H1 (cell line): ENCODE results near the gene ADCY5. TPM values are rescaled to one million over a fixed set of nuclear protein-coding genes. Genes with fewer than 3 reads are reported as not detected.

Experiments
- BACH1 ChIP-seq: IDR thresholded peaks from 2 replicates; pipeline ENCODE4 v1.6.1; 2012; ENCODE audit warnings: low read length, improper control_type of control experiment
- CEBPB ChIP-seq: IDR thresholded peaks from 2 replicates; pipeline ENCODE4 v1.6.1; 2012; ENCODE audit warnings: low read depth, low read length
- CHD7 ChIP-seq: fragments of 300-600 bp; sonication (generic); IDR thresholded peaks from 2 replicates; pipeline ENCODE4 v1.7.1; 2012; ENCODE audit warnings: low read length, moderate library complexity, mild to moderate bottlenecking, inconsistent platforms; ENCODE audit not compliant: insufficient replicate concordance
- EZH2 ChIP-seq: fragments of 200-600 bp; sonication (generic); IDR thresholded peaks from 2 replicates; pipeline ENCODE4 v1.7.1; 2012; ENCODE audit warnings: low read depth, mild to moderate bottlenecking, moderate library complexity, low read length, inconsistent platforms; ENCODE audit not compliant: severe bottlenecking
- GABPA ChIP-seq: IDR thresholded peaks from 2 replicates; pipeline ENCODE4 v1.6.1; 2011; ENCODE audit warnings: mild to moderate bottlenecking, low read length, moderate library complexity, borderline replicate concordance; ENCODE audit not compliant: insufficient read depth
- KDM1A ChIP-seq: fragments of 200-600, 300-600 bp; sonication (generic); IDR thresholded peaks from 2 replicates; pipeline ENCODE4 v1.7.1; 2016; ENCODE audit warnings: mild to moderate bottlenecking, low read length, borderline replicate concordance
- SIN3A ChIP-seq, 2 experiments: IDR thresholded peaks in 1 of 2; conservative IDR thresholded peaks in 1 of 2; 2 replicates each; pipeline ENCODE4 v1.6.1; 2011 to 2012; ENCODE audit warnings: low read length in 2 of 2, improper control_type of control experiment in 1 of 2, low read depth in 1 of 2, mild to moderate bottlenecking in 1 of 2
- SIRT6 ChIP-seq: IDR thresholded peaks from one replicate; pipeline ENCODE4 v1.7.1; 2012; ENCODE audit warnings: low read length, inconsistent platforms
- SP2 ChIP-seq: IDR thresholded peaks from 2 replicates; pipeline ENCODE4 v1.6.1; 2012; ENCODE audit warnings: mild to moderate bottlenecking, low read length, inconsistent platforms
- TAF1 ChIP-seq: IDR thresholded peaks from 2 replicates; pipeline ENCODE4 v1.6.1; 2011; ENCODE audit warnings: mild to moderate bottlenecking, low read depth, low read length
- TCF12 ChIP-seq: IDR thresholded peaks from 2 replicates; pipeline ENCODE4 v1.6.1; 2011; ENCODE audit warnings: low read depth, mild to moderate bottlenecking, low read length
- polyA plus RNA-seq, 7 experiments: library from polyadenylated mRNA; depleted of rRNA in 3 of 7; stranded (reverse) in 5 of 7; unstranded in 2 of 7; fragments of >200 nt in 5 of 7; fragments of 200-250 nt in 2 of 7; gene quantifications; 1 replicate in 5 of 7; 2 replicates in 1 of 7; 4 replicates in 1 of 7; pipeline versions ENCODE4 v1.2.1 to v1.2.3, GENCODE V29; 2011 to 2013; ENCODE audit warnings: missing spikeins in 2 of 7, mixed read lengths in 2 of 7
- total RNA-seq: library from RNA; stranded (reverse); fragmentation: NEBNext Ultra II Directional; extraction: Animal tissue kit (Norgen Biotek cat#: 25700); gene quantifications from 2 replicates; pipeline ENCODE4 v1.2.1, GENCODE V29; 2021

Gene ADCY5
- total and polyA plus RNA-seq, 2 of the 8 experiments (the other 6 are each of a cell fraction or from before 2014, with no cell fraction given), result 18.9 to 40.8 TPM

- TF ChIP-seq CHD7 (no peak), SIRT6 (no peak), CEBPB (no peak), KDM1A (no peak), TCF12 (no peak), EZH2 (no peak), SP2 (no peak), BACH1 (no peak), GABPA (no peak), SIN3A (conservative IDR thresholded peaks at IDR 0.05 in 1 of 2, IDR thresholded peaks at IDR 0.05 in 1 of 2; ENCODE audit: low read depth in 1 of 2, low read length in 2 of 2) (no peak), TAF1 (no peak)
Measured at GRCh38 chr3:123376451-123377242, 72.2 kb downstream of the ADCY5 start (continued).
